ENCODE data around the gene LYST.

- TF ChIP-seq EZH2 (IDR thresholded peaks at IDR 0.05), result no peak
- no peak for TF ChIP-seq POLR2AphosphoS5 (IDR thresholded peaks at IDR 0.05; ENCODE audit: borderline replicate concordance, low read depth, low read length)
- TF ChIP-seq FOXP2 (optimal IDR thresholded peaks at IDR 0.05; ENCODE audit: control extremely low read depth, extremely low read length, insufficient read depth), result no peak
Observed at GRCh38 chr1:235791532-235792060, 75.1 kb downstream of the LYST start.

All from SK-N-MC (cell line).